IMR-90 (cell line): ENCODE results near the gene RB1. TPM values are rescaled to one million over a fixed set of nuclear protein-coding genes. Genes with fewer than 3 reads are reported as not detected.

Source experiments
- ATAC-seq: fragments of 200-7000 bp; cut with Tn5 transposase; 2 replicates; pipeline ENCODE4 v1.9.1; 2020; ENCODE audit warnings: low read depth, mild to moderate bottlenecking, moderate library complexity
- BruUV-seq: library from RNA; stranded (reverse); fragments of 400-500 nt; replicated peaks from 2 replicates; lab custom pipeline; 2021; lab: Mats Ljungman, UMichigan
- CTCF ChIA-PET: fragments of 300-600 bp; formaldehyde crosslinking; extraction: SDS; loops from one replicate; lab custom pipeline; 2021; ENCODE audit warnings: antibody characterized with exemption; lab: Yijun Ruan, JAX
- POLR2A ChIA-PET: fragments of 300-600 bp; sonication (Branson Sonifier 250); formaldehyde crosslinking; loops from one replicate; lab custom pipeline; 2022; ENCODE audit warnings: antibody characterized with exemption; ENCODE audit not compliant: unreplicated experiment; lab: Charles Lee
- DNase-seq: peaks from one replicate; pipeline ENCODE4 v3.0.0; 2013
- H2AFZ ChIP-seq: replicated peaks from 2 replicates; pipeline ENCODE3; 2013; ENCODE audit warnings: low read length, mild to moderate bottlenecking; ENCODE audit not compliant: poor library complexity
- H2AK5ac ChIP-seq: 2 replicates; pipeline ENCODE4 v1.6.1; 2013; ENCODE audit warnings: low read depth, low read length, inconsistent platforms
- H2AK9ac ChIP-seq: replicated peaks from 2 replicates; pipeline ENCODE3; 2013; ENCODE audit warnings: mild to moderate bottlenecking, low read depth, low read length, moderate library complexity; ENCODE audit not compliant: poor library complexity
- H2BK120ac ChIP-seq: 2 replicates; pipeline ENCODE4 v1.6.1; 2013; ENCODE audit warnings: low read depth, low read length, inconsistent platforms
- H2BK15ac ChIP-seq: 3 replicates; pipeline ENCODE4 v1.6.1; 2013; ENCODE audit warnings: low read depth, low read length, inconsistent platforms
- H2BK20ac ChIP-seq: 2 replicates; pipeline ENCODE4 v1.6.1; 2013; ENCODE audit warnings: low read depth, mild to moderate bottlenecking, inconsistent platforms, low read length, moderate library complexity
- H2BK5ac ChIP-seq: 2 replicates; pipeline ENCODE4 v1.6.1; 2013; ENCODE audit warnings: mild to moderate bottlenecking, low read depth, low read length, inconsistent platforms; ENCODE audit not compliant: poor library complexity, severe bottlenecking
- H3K14ac ChIP-seq: replicated peaks from 2 replicates; pipeline ENCODE4 v1.6.1; 2013; ENCODE audit warnings: low read depth, low read length, inconsistent platforms
- H3K18ac ChIP-seq: 2 replicates; pipeline ENCODE4 v1.6.1; 2013; ENCODE audit warnings: low read depth, low read length, control low read depth
- H3K23ac ChIP-seq: 2 replicates; pipeline ENCODE4 v1.6.1; 2013; ENCODE audit warnings: low read depth, low read length, inconsistent platforms
- H3K27ac ChIP-seq: 2 replicates; pipeline ENCODE4 v1.5.1; 2013; ENCODE audit warnings: mild to moderate bottlenecking, control low read depth, low read length; ENCODE audit not compliant: insufficient read depth
- H3K27me3 ChIP-seq: 2 replicates; pipeline ENCODE4 v1.6.1; 2013; ENCODE audit warnings: low read length; ENCODE audit not compliant: control insufficient read depth, insufficient read depth
- H3K36me3 ChIP-seq: 2 replicates; pipeline ENCODE4 v1.6.1; 2013; ENCODE audit warnings: low read length, mixed read lengths; ENCODE audit not compliant: control insufficient read depth, insufficient read depth
- H3K4ac ChIP-seq: 2 replicates; pipeline ENCODE4 v1.6.1; 2013; ENCODE audit warnings: low read depth, low read length, inconsistent platforms
- H3K4me1 ChIP-seq: 2 replicates; pipeline ENCODE4 v1.6.1; 2013; ENCODE audit warnings: low read length, mixed read lengths; ENCODE audit not compliant: control insufficient read depth, insufficient read depth
- H3K4me2 ChIP-seq: 2 replicates; pipeline ENCODE4 v1.6.1; 2013; ENCODE audit warnings: low read depth, mild to moderate bottlenecking, control low read depth, low read length, moderate library complexity
- H3K4me3 ChIP-seq: 2 replicates; pipeline ENCODE4 v1.5.1; 2013; ENCODE audit warnings: low read depth, mild to moderate bottlenecking, control low read depth, low read length, moderate library complexity; ENCODE audit not compliant: insufficient read depth
- H3K56ac ChIP-seq: 2 replicates; pipeline ENCODE4 v1.6.1; 2013; ENCODE audit warnings: low read length, inconsistent platforms; ENCODE audit not compliant: insufficient read depth; ENCODE audit errors: extremely low read depth
- H3K79me1 ChIP-seq, 2 experiments: 2 replicates each; pipeline ENCODE4 v1.6.1; 2013; ENCODE audit warnings: low read length in 2 of 2, inconsistent platforms in 1 of 2, low read depth in 1 of 2
- H3K9ac ChIP-seq: 2 replicates; pipeline ENCODE4 v1.6.1; 2013; ENCODE audit warnings: low read depth, low read length, control low read depth
- H3K9me1 ChIP-seq: 2 replicates; pipeline ENCODE4 v1.6.1; 2013; ENCODE audit warnings: low read length, inconsistent platforms; ENCODE audit not compliant: insufficient read depth
- H3K9me3 ChIP-seq: 2 replicates; pipeline ENCODE4 v1.6.1; 2013; ENCODE audit warnings: low read length; ENCODE audit not compliant: control insufficient read depth, insufficient read depth
- H4K20me1 ChIP-seq: 2 replicates; pipeline ENCODE4 v1.6.1; 2013; ENCODE audit warnings: low read length, inconsistent platforms; ENCODE audit not compliant: insufficient read depth
- H4K5ac ChIP-seq: 2 replicates; pipeline ENCODE4 v1.6.1; 2013; ENCODE audit warnings: mild to moderate bottlenecking, low read depth, low read length, control low read depth
- H4K8ac ChIP-seq, 2 experiments: 2 replicates each; pipeline ENCODE4 v1.6.1; 2013; ENCODE audit warnings: low read depth in 2 of 2, low read length in 2 of 2, control low read depth in 1 of 2, inconsistent platforms in 1 of 2
- H4K91ac ChIP-seq: 2 replicates; pipeline ENCODE4 v1.6.1; 2013; ENCODE audit warnings: low read depth, low read length, inconsistent platforms; ENCODE audit not compliant: insufficient read depth
- BHLHE40 ChIP-seq: fragments of 150-350 bp; IDR thresholded peaks from 2 replicates; pipeline ENCODE4 v1.6.1; 2016; ENCODE audit warnings: mild to moderate bottlenecking, low read depth, low read length
- CEBPB ChIP-seq: IDR thresholded peaks from 2 replicates; pipeline ENCODE4 v1.6.1; 2012; ENCODE audit warnings: low read depth, low read length, improper control_type of control experiment
- FOS ChIP-seq: fragments of 150-350 bp; IDR thresholded peaks from 2 replicates; pipeline ENCODE4 v1.6.1; 2016; ENCODE audit warnings: low read depth, low read length
- MAFK ChIP-seq: IDR thresholded peaks from 2 replicates; pipeline ENCODE4 v1.6.1; 2012; ENCODE audit warnings: low read depth, low read length, improper control_type of control experiment
- MAZ ChIP-seq: IDR thresholded peaks from 2 replicates; pipeline ENCODE4 v1.6.1; 2012; ENCODE audit warnings: low read depth, mild to moderate bottlenecking, low read length, improper control_type of control experiment, moderate library complexity, borderline replicate concordance
- MXI1 ChIP-seq: IDR thresholded peaks from 2 replicates; pipeline ENCODE4 v1.6.1; 2012; ENCODE audit warnings: low read depth, mild to moderate bottlenecking, low read length, moderate library complexity, borderline replicate concordance
- NFE2L2 ChIP-seq: fragments of 150-350 bp; IDR thresholded peaks from 2 replicates; pipeline ENCODE4 v1.6.1; 2016; ENCODE audit warnings: low read depth, mild to moderate bottlenecking, low read length
- POLR2A ChIP-seq: IDR thresholded peaks from 2 replicates; pipeline ENCODE4 v1.6.1; 2012; ENCODE audit warnings: mild to moderate bottlenecking, low read depth, low read length
- RAD21 ChIP-seq: IDR thresholded peaks from 2 replicates; pipeline ENCODE4 v1.6.1; 2012; ENCODE audit warnings: low read length, improper control_type of control experiment
- RFX5 ChIP-seq: IDR thresholded peaks from 2 replicates; pipeline ENCODE4 v1.8.0; 2012; ENCODE audit warnings: low read depth, mild to moderate bottlenecking, low read length, moderate library complexity
- SMC3 ChIP-seq: fragments of 150-350 bp; IDR thresholded peaks from 2 replicates; pipeline ENCODE4 v1.6.1; 2016; ENCODE audit warnings: low read depth, mild to moderate bottlenecking, antibody characterized with exemption, low read length, moderate library complexity
- WGBS, 2 experiments: methylation state at CpG; one replicate each; pipeline versions ENCODE4 v1.1.5 to v1.1.7; 2013; ENCODE audit warnings: missing lambda C conversion rate in 2 of 2; ENCODE audit not compliant: insufficient read length in 1 of 2; ENCODE audit errors: extremely low coverage in 2 of 2; 5-methylcytosine and 5-hydroxymethylcytosine counted together
- dilution Hi-C: fragments of 300-500 bp; cut with HindIII; formaldehyde crosslinking; loops from one replicate; pipeline ENCODE4 v1.14.3; 2018; ENCODE audit warnings: low sequenced_read_pairs; ENCODE audit not compliant: unreplicated experiment
- in situ Hi-C: fragments of 300-500 bp; cut with MboI; formaldehyde crosslinking; loops from 3 replicates; pipeline ENCODE4 v1.14.3; 2019; ENCODE audit warnings: low sequenced_read_pairs, inconsistent platforms, mixed read lengths
- intact Hi-C: fragments of 100-400 bp; cut with micrococcal nuclease; formaldehyde crosslinking; loops from 2 replicates; pipeline ENCODE4 v1.10.0; 2022
- polyA plus RNA-seq, 3 experiments: library from polyadenylated mRNA; depleted of rRNA; stranded (reverse); fragments of >200 nt; gene quantifications; 2 replicates each; pipeline ENCODE4 v1.2.3, GENCODE V29; 2012; ENCODE audit warnings: low replicate concordance in 1 of 3
- total RNA-seq: library from RNA; depleted of rRNA; stranded (reverse); fragments of >200 nt; gene quantifications from 2 replicates; pipeline ENCODE4 v1.2.3, GENCODE V29; 2012
- TF ChIP-seq, protein P1 (sequence below): conservative IDR thresholded peaks from 2 replicates; pipeline ENCODE4 v1.5.1; 2012; ENCODE audit warnings: mild to moderate bottlenecking, low read depth, low read length, improper control_type of control experiment
- TF ChIP-seq, protein P2 (sequence below): fragments of 150-350 bp; IDR thresholded peaks from 2 replicates; pipeline ENCODE4 v1.6.1; 2016; ENCODE audit warnings: low read depth, mild to moderate bottlenecking, low read length, moderate library complexity, borderline replicate concordance
- TF ChIP-seq, protein P3 (sequence below): fragments of 150-350 bp; IDR thresholded peaks from 2 replicates; pipeline ENCODE4 v1.6.1; 2017; ENCODE audit warnings: mild to moderate bottlenecking, antibody characterized with exemption, low read length, low read depth

The RB1 gene
- total and polyA plus RNA-seq, 2 of the 4 experiments (the other 2 are of a cell fraction): 11.4 to 15.4 TPM

DNA sequence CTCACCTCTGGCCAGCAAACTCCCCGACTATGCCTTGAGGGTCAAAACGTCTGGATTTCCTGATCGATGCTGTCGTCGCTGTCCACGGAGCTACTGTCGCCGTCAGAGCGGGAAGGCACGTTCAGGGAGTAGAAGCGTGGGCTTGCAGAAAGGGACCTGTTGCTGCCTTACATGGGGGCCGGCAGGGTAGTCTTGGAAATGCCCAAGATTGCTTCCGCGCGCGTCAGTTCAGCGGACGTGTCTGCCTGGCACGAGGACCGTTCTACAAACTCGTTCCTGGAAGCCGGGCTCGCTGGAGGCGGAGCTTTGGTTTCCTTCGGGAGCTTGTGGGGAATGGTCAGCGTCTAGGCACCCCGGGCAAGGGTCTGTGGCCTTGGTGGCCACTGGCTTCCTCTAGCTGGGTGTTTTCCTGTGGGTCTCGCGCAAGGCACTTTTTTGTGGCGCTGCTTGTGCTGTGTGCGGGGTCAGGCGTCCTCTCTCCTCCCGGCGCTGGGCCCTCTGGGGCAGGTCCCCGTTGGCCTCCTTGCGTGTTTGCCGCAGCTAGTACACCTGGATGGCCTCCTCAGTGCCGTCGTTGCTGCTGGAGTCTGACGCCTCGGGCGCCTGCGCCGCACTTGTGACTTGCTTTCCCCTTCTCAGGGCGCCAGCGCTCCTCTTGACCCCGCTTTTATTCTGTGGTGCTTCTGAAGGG lies 15.4 kb downstream of the RB1 start:
- Histone ChIP-seq H3K27me3 (no peaks in the 10 kb centered on the region), H4K5ac (no peak overlapping the region), H3K4me3 (no peak overlapping the region), H2AFZ (no peak overlapping the region), H2BK15ac (no peak overlapping the region), H2BK5ac (no peak overlapping the region), H2BK20ac (no peak overlapping the region), H4K91ac (no peak overlapping the region), H2BK120ac (no peak overlapping the region), H2AK9ac (peak overlapping the region; percentile 42), H3K18ac (no peak overlapping the region), H3K56ac (no peak overlapping the region), H3K9ac (no peak overlapping the region), H3K4me2 (no peak overlapping the region), H2AK5ac (no peak overlapping the region), H3K27ac (no peak overlapping the region), H4K20me1 (no peaks in the 10 kb centered on the region), H3K4me1 (no peaks in the 10 kb centered on the region), H3K23ac (no peak overlapping the region), H3K36me3 (peaks cover 21% of the 10 kb centered on the region), H3K14ac (no peak overlapping the region), H3K9me3 (peaks cover 8% of the 10 kb centered on the region; the same call in 1 of the 2 replicates), H3K79me1 (peaks cover 17 to 19% of the 10 kb centered on the region in 2 experiments), H4K8ac (no peak overlapping the region), H3K4ac (no peak overlapping the region), H3K9me1 (no peaks in the 10 kb centered on the region)
- TF ChIP-seq RFX5 (no peak), POLR2A (no peak), CEBPB (no peak), RAD21 (no peak), MAZ (no peak), NFE2L2 (no peak), SMC3 (no peak), MXI1 (no peak), MAFK (no peak), FOS (no peak), BHLHE40 (no peak)
- TF ChIP-seq, protein P1, sequence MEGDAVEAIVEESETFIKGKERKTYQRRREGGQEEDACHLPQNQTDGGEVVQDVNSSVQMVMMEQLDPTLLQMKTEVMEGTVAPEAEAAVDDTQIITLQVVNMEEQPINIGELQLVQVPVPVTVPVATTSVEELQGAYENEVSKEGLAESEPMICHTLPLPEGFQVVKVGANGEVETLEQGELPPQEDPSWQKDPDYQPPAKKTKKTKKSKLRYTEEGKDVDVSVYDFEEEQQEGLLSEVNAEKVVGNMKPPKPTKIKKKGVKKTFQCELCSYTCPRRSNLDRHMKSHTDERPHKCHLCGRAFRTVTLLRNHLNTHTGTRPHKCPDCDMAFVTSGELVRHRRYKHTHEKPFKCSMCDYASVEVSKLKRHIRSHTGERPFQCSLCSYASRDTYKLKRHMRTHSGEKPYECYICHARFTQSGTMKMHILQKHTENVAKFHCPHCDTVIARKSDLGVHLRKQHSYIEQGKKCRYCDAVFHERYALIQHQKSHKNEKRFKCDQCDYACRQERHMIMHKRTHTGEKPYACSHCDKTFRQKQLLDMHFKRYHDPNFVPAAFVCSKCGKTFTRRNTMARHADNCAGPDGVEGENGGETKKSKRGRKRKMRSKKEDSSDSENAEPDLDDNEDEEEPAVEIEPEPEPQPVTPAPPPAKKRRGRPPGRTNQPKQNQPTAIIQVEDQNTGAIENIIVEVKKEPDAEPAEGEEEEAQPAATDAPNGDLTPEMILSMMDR: no peak
- TF ChIP-seq, protein P2, sequence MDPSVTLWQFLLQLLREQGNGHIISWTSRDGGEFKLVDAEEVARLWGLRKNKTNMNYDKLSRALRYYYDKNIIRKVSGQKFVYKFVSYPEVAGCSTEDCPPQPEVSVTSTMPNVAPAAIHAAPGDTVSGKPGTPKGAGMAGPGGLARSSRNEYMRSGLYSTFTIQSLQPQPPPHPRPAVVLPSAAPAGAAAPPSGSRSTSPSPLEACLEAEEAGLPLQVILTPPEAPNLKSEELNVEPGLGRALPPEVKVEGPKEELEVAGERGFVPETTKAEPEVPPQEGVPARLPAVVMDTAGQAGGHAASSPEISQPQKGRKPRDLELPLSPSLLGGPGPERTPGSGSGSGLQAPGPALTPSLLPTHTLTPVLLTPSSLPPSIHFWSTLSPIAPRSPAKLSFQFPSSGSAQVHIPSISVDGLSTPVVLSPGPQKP: no peak
- TF ChIP-seq, protein P3, sequence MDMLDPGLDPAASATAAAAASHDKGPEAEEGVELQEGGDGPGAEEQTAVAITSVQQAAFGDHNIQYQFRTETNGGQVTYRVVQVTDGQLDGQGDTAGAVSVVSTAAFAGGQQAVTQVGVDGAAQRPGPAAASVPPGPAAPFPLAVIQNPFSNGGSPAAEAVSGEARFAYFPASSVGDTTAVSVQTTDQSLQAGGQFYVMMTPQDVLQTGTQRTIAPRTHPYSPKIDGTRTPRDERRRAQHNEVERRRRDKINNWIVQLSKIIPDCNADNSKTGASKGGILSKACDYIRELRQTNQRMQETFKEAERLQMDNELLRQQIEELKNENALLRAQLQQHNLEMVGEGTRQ: no peak
- ChIA-PET POLR2A (no interaction called here), CTCF (no interaction called here)
- in situ Hi-C loops: no loop called here
- ATAC-seq (no peak), DNase-seq (no peak)
- intact Hi-C loops: no loop called here
- BruUV-seq: no TSS peak
- dilution Hi-C loops: no loop called here
- 84% methylated on average over 22 of the region's 47 CpGs; no CpG with 5 or more reads in 1 of the 2 experiments for WGBS, 2 experiments
